ENCODE data around the gene KCTD16.

KCTD16 gene

DNA sequence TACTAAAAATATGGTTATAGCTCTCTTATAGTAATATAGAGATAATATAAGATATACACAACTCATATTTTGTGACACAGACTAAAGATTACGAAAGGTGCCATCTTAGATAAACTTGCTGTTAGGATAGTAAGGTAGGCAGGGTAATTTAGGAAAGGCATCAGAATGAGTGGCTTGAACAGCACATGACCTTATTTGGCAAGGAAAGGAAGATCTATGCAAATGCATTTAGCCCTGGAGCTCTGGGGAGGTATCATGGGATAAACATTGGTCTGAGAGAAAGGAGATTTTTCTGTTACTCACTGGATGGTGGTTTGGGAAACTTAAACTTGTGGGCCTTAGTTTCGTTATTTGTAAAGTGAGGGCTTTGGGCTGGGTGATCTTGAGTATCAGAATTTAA lies 65.8 kb downstream of the KCTD16 start:
- DNase-seq, result no peak
- H3K36me3 ChIP-seq (ENCODE audit: control insufficient read depth, insufficient read depth, low read length), result no peaks in the 10 kb centered on the region
- no peaks in the 10 kb centered on the region for H3K4me1 ChIP-seq (ENCODE audit: control insufficient read depth, insufficient read depth, low read length, poor library complexity, severe bottlenecking)

DNA sequence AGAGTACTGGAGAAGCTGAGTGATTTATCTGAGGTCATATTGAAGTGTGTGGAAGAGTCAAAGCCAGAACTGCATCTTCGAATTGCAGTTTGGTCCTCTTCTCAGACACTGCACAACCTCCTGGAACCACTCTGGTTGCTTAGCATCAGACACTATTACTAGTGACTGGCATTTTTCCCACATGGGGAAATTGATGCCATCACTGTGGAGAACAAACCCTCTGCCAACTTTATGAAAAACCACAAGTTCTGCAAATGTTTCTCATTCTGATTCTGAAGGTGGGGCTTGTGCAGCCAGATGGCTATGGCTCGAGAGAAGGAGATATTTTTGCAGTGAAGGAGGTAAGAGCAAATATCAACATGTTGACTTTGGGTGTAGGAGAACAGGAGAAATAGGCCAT lies 67.2 kb downstream of the KCTD16 start:
- no peak overlapping the region for H3K27ac ChIP-seq (ENCODE audit: insufficient read depth, low read length, poor library complexity, severe bottlenecking)
- no peaks in the 10 kb centered on the region for H3K27me3 ChIP-seq (replicated peaks; ENCODE audit: control insufficient read depth, insufficient read depth, low read length, poor library complexity, severe bottlenecking)
- no peak overlapping the region for H3K4me3 ChIP-seq (ENCODE audit: insufficient read depth, low read depth, low read length, poor library complexity, severe bottlenecking)
- H3K36me3 ChIP-seq (ENCODE audit: control insufficient read depth, insufficient read depth, low read length), result no peaks in the 10 kb centered on the region
- H3K4me1 ChIP-seq (ENCODE audit: control insufficient read depth, insufficient read depth, low read length, poor library complexity, severe bottlenecking), result no peaks in the 10 kb centered on the region
- H3K9me3 ChIP-seq (ENCODE audit: control insufficient read depth, low read length), result no peaks in the 10 kb centered on the region
- no peak for DNase-seq

More for the DNA sequence above, 65.8 kb downstream of the KCTD16 start:
- Histone ChIP-seq H3K27ac (ENCODE audit: insufficient read depth, low read length, poor library complexity, severe bottlenecking) (no peak overlapping the region), H3K27me3 (replicated peaks; ENCODE audit: control insufficient read depth, insufficient read depth, low read length, poor library complexity, severe bottlenecking) (no peaks in the 10 kb centered on the region), H3K9me3 (ENCODE audit: control insufficient read depth, low read length) (no peaks in the 10 kb centered on the region), H3K4me3 (ENCODE audit: insufficient read depth, low read depth, low read length, poor library complexity, severe bottlenecking) (no peak overlapping the region)

DNA sequence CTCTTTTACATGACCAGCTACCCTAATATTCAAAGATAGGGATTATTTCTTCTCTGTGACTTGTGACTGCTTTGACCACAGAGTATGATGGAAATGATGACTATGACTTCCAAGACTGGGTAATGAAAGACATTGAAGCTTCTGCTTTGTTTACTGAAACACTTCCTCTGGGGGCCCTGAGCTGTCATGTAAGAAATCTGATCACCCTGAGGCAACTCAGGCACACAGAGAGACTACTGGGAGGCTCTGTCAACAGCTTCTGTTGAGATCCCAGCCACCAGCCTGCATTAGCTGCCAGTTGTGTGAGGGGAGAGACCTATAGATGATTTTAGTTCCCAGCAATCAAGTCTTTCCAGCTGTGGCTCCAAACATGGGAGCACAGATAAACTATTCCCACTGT lies 76.5 kb downstream of the KCTD16 start:
- no peak overlapping the region for H3K4me3 ChIP-seq (ENCODE audit: insufficient read depth, low read depth, low read length, poor library complexity, severe bottlenecking)
- H3K36me3 ChIP-seq (ENCODE audit: control insufficient read depth, insufficient read depth, low read length), result no peaks in the 10 kb centered on the region
- no peaks in the 10 kb centered on the region for H3K9me3 ChIP-seq (ENCODE audit: control insufficient read depth, low read length)
- no peak for DNase-seq
- H3K27ac ChIP-seq (ENCODE audit: insufficient read depth, low read length, poor library complexity, severe bottlenecking), result no peak overlapping the region
- H3K4me1 ChIP-seq (ENCODE audit: control insufficient read depth, insufficient read depth, low read length, poor library complexity, severe bottlenecking), result no peaks in the 10 kb centered on the region
- no peaks in the 10 kb centered on the region for H3K27me3 ChIP-seq (replicated peaks; ENCODE audit: control insufficient read depth, insufficient read depth, low read length, poor library complexity, severe bottlenecking)

DNA sequence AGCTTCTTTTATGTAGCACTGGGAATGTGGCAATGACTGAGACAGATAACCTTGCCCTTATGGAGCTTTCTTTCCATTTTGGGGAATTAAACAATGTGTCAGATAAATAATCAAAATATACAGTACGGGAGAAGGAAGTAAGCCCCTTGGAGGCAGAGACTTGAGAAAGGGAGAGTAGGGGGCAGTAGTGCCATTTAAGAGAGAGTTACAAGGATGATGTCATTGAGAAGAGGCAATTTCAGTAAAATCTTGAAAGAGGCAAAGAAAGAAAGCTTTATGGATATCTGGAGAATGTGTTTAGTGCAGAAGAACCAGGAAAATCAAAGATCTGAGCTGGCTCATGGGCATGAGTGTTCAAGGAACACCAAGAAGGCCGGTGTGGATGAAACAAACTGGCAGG lies 77.3 kb downstream of the KCTD16 start:
- no peak overlapping the region for H3K4me3 ChIP-seq (ENCODE audit: insufficient read depth, low read depth, low read length, poor library complexity, severe bottlenecking)

DNA sequence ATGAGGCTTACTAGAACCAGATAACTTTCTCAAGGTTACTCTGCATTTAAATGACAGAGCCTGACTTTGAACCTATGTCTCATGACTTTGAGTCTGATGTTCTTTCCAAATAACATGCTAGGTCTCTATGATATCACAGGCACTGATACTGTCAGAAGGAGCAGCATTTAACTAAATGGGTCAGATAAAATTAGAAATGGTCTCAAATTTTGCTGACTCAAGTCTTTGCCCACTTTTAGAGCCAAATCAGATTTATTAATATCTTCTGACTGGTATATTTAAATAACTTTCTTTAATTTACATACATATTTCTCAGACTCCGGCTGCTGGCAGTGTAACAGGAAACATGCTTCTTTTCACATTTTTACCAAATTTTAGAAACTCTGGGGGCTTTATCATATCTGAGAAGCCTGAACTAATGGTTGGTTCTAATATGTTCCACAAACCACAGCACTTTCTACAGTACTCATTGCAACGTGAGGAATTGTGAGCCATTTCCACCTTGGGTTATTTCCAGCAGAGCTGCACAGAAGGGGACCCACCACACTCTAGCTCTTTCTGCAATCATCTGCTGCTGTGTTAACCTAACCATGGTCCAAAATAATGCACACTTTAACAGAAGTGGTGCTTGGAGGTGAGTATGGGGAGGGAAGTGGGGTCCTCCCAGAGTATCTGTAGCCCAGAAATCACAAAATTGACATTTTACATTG lies 79.2 kb downstream of the KCTD16 start:
- DNase-seq, result no peak
- H3K27me3 ChIP-seq (replicated peaks; ENCODE audit: control insufficient read depth, insufficient read depth, low read length, poor library complexity, severe bottlenecking), result no peaks in the 10 kb centered on the region
- no peaks in the 10 kb centered on the region for H3K36me3 ChIP-seq (ENCODE audit: control insufficient read depth, insufficient read depth, low read length)
- no peak overlapping the region for H3K4me3 ChIP-seq (ENCODE audit: insufficient read depth, low read depth, low read length, poor library complexity, severe bottlenecking)
- no peaks in the 10 kb centered on the region for H3K9me3 ChIP-seq (ENCODE audit: control insufficient read depth, low read length)
- H3K27ac ChIP-seq (ENCODE audit: insufficient read depth, low read length, poor library complexity, severe bottlenecking), result no peak overlapping the region
- H3K4me1 ChIP-seq (ENCODE audit: control insufficient read depth, insufficient read depth, low read length, poor library complexity, severe bottlenecking), result no peaks in the 10 kb centered on the region

More for the DNA sequence above, 77.3 kb downstream of the KCTD16 start:
- H3K9me3 ChIP-seq (ENCODE audit: control insufficient read depth, low read length), result no peaks in the 10 kb centered on the region
- H3K36me3 ChIP-seq (ENCODE audit: control insufficient read depth, insufficient read depth, low read length), result no peaks in the 10 kb centered on the region
- no peak overlapping the region for H3K27ac ChIP-seq (ENCODE audit: insufficient read depth, low read length, poor library complexity, severe bottlenecking)
- DNase-seq, result no peak
- no peaks in the 10 kb centered on the region for H3K27me3 ChIP-seq (replicated peaks; ENCODE audit: control insufficient read depth, insufficient read depth, low read length, poor library complexity, severe bottlenecking)
- no peaks in the 10 kb centered on the region for H3K4me1 ChIP-seq (ENCODE audit: control insufficient read depth, insufficient read depth, low read length, poor library complexity, severe bottlenecking)

DNA sequence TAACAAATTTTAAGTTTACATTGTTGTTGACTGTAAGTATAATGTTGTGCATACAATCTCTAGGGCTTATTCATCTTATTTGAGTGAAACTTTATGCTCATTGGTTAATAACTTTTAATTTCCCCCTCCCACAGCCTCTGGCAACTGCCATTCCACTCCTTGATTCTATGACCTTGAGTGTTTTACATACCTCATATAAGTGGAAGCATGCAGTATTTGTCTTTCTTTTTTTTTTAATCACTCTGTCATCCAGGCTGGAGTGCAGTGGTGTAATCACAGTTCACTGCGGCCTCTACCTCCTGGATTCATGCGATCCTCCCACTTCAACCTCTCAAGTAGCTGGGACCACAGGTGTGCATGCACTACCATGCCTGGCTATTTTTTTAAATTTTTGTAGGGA lies 83.9 kb downstream of the KCTD16 start:
- Histone ChIP-seq H3K9me3 (ENCODE audit: control insufficient read depth, low read length) (no peaks in the 10 kb centered on the region), H3K4me1 (ENCODE audit: control insufficient read depth, insufficient read depth, low read length, poor library complexity, severe bottlenecking) (no peaks in the 10 kb centered on the region), H3K36me3 (ENCODE audit: control insufficient read depth, insufficient read depth, low read length) (no peaks in the 10 kb centered on the region), H3K27ac (ENCODE audit: insufficient read depth, low read length, poor library complexity, severe bottlenecking) (no peak overlapping the region), H3K4me3 (ENCODE audit: insufficient read depth, low read depth, low read length, poor library complexity, severe bottlenecking) (no peak overlapping the region), H3K27me3 (replicated peaks; ENCODE audit: control insufficient read depth, insufficient read depth, low read length, poor library complexity, severe bottlenecking) (no peaks in the 10 kb centered on the region)
- DNase-seq, result no peak

DNA sequence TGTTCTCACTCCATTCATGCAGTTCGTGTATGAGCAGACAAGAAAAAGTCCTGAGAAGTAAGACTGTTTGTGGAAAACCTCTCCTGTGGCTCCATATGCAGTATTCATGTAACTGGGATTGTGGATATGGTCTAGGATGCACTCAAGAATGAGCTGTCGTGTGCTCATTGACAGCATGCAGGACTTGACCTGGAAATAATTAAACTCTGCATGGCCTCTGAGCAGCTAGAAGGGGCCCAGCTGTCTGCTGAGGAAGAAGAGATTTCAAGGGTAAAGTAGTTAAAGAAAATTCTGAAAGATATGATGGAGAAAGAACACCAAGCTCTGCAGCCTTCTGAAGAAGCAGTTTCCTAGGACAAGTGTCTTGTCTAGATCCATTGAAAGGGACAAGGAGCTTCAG lies 89.4 kb downstream of the KCTD16 start:
- Histone ChIP-seq H3K9me3 (ENCODE audit: control insufficient read depth, low read length) (no peaks in the 10 kb centered on the region), H3K27ac (ENCODE audit: insufficient read depth, low read length, poor library complexity, severe bottlenecking) (no peak overlapping the region), H3K4me1 (ENCODE audit: control insufficient read depth, insufficient read depth, low read length, poor library complexity, severe bottlenecking) (no peaks in the 10 kb centered on the region), H3K27me3 (replicated peaks; ENCODE audit: control insufficient read depth, insufficient read depth, low read length, poor library complexity, severe bottlenecking) (no peaks in the 10 kb centered on the region), H3K4me3 (ENCODE audit: insufficient read depth, low read depth, low read length, poor library complexity, severe bottlenecking) (no peak overlapping the region), H3K36me3 (ENCODE audit: control insufficient read depth, insufficient read depth, low read length) (no peaks in the 10 kb centered on the region)
- DNase-seq, result no peak

DNA sequence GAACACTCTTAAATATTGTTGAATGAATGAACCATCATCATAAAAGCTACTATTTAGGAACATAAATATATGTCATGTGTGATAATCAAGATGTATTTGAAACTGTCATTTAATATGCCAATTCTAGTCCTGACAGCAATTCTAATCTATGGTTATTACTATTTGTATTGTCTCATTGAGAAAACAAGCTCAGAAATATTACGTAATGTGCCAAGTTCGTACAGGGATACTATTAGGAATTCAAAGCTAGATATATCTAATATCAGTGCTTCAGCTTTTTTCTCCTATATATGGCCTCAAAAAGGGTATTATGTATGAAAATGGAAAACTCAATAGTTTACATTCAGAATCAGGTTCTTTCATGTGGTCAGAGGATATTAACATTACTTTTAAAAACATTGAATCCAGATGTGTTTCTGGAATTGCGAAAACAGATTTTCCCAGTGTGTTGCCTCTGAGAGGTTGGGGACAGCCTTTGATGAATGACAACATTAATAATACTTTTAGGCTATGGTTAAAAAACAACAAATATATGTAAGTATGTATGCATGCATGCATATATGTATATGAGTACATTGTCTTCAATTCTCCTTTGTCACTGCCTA lies 95.1 kb downstream of the KCTD16 start:
- H3K27ac ChIP-seq (ENCODE audit: insufficient read depth, low read length, poor library complexity, severe bottlenecking), result no peak overlapping the region
- no peak for DNase-seq
- no peaks in the 10 kb centered on the region for H3K4me1 ChIP-seq (ENCODE audit: control insufficient read depth, insufficient read depth, low read length, poor library complexity, severe bottlenecking)
- H3K9me3 ChIP-seq (ENCODE audit: control insufficient read depth, low read length), result no peaks in the 10 kb centered on the region
- no peaks in the 10 kb centered on the region for H3K27me3 ChIP-seq (replicated peaks; ENCODE audit: control insufficient read depth, insufficient read depth, low read length, poor library complexity, severe bottlenecking)
- no peak overlapping the region for H3K4me3 ChIP-seq (ENCODE audit: insufficient read depth, low read depth, low read length, poor library complexity, severe bottlenecking)
- no peaks in the 10 kb centered on the region for H3K36me3 ChIP-seq (ENCODE audit: control insufficient read depth, insufficient read depth, low read length)

DNA sequence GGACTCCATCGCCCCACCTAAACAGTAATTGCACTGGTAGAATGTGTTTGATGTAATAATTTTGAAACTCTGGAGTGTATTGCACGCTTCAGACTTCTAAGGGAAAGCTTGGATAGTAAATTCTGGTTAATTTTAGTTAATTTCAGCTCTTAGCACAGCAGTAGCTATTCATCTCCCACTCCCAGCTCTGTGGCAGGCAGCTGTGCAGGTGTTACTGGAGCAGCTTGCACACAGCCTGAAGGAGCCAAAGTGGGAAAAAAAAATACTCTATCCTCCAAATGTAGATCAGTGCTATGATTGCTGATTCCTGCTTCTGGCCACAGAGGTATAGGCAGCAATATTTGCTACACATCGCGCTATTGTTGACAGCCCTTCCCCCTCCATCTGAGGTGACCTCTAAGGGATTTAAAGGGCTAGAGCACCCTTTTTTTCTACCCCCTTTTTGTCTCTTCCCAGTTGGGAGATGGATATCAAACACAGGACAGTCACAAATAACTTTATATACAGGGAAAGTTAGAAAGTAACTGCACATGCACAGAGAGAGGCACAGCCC lies 97.4 kb downstream of the KCTD16 start:
- Histone ChIP-seq H3K27ac (ENCODE audit: insufficient read depth, low read length, poor library complexity, severe bottlenecking) (no peak overlapping the region), H3K4me3 (ENCODE audit: insufficient read depth, low read depth, low read length, poor library complexity, severe bottlenecking) (no peak overlapping the region), H3K36me3 (ENCODE audit: control insufficient read depth, insufficient read depth, low read length) (no peaks in the 10 kb centered on the region), H3K4me1 (ENCODE audit: control insufficient read depth, insufficient read depth, low read length, poor library complexity, severe bottlenecking) (no peaks in the 10 kb centered on the region), H3K27me3 (replicated peaks; ENCODE audit: control insufficient read depth, insufficient read depth, low read length, poor library complexity, severe bottlenecking) (no peaks in the 10 kb centered on the region), H3K9me3 (ENCODE audit: control insufficient read depth, low read length) (no peaks in the 10 kb centered on the region)
- no peak for DNase-seq

DNA sequence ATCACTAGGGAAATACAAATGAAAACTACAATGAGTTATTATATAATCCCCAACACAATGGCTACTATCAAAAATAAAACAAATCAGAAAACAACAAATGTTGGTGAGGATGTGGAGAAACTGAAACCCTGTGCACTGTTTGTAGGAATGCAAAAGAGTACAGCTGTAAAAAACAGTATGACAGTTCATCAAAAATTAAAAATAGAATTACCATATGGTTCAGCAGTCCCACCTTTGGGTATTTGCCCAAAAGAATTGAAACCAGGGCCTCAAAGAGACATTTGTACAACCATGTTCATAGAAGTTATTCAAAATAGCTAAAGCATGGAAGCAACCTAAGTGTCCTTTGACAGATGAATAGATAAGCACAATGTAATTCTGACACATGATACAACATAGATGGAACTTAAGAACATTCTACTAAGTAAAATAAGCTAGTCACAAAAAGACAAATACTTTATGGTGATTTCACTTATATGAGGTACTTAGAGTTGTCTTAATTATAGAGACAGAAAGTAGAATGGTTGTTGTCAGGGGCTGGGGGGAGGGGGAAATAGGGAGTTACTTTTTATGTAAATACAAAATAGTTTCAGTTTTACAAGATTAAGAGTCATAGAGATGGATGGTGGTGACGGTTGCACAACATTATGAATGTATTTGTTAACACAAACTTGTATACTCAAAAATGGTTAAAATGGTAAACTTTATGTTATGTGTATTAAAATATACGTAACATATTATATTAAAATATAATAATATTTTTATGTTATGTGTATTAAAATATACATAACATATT lies 102.8 kb downstream of the KCTD16 start:
- Histone ChIP-seq H3K4me1 (ENCODE audit: control insufficient read depth, insufficient read depth, low read length, poor library complexity, severe bottlenecking) (no peaks in the 10 kb centered on the region), H3K27me3 (replicated peaks; ENCODE audit: control insufficient read depth, insufficient read depth, low read length, poor library complexity, severe bottlenecking) (no peaks in the 10 kb centered on the region), H3K27ac (ENCODE audit: insufficient read depth, low read length, poor library complexity, severe bottlenecking) (no peak overlapping the region), H3K9me3 (ENCODE audit: control insufficient read depth, low read length) (no peaks in the 10 kb centered on the region), H3K4me3 (ENCODE audit: insufficient read depth, low read depth, low read length, poor library complexity, severe bottlenecking) (no peak overlapping the region), H3K36me3 (ENCODE audit: control insufficient read depth, insufficient read depth, low read length) (no peaks in the 10 kb centered on the region)
- no peak for DNase-seq
